Nucleus accumbens (tissue), 56 donors: ENCODE results near the gene BET1L.
"Not testable (repeated sequence)": the region's sequence is repeated elsewhere in the genome, so short reads cannot be mapped to it uniquely, and the experiment has no call there.

Experiments used
- DNase-seq, 56 donors: peaks; one replicate each; lab custom pipeline; 2025; lab: John Stamatoyannopoulos, UW

The BET1L gene

DNA sequence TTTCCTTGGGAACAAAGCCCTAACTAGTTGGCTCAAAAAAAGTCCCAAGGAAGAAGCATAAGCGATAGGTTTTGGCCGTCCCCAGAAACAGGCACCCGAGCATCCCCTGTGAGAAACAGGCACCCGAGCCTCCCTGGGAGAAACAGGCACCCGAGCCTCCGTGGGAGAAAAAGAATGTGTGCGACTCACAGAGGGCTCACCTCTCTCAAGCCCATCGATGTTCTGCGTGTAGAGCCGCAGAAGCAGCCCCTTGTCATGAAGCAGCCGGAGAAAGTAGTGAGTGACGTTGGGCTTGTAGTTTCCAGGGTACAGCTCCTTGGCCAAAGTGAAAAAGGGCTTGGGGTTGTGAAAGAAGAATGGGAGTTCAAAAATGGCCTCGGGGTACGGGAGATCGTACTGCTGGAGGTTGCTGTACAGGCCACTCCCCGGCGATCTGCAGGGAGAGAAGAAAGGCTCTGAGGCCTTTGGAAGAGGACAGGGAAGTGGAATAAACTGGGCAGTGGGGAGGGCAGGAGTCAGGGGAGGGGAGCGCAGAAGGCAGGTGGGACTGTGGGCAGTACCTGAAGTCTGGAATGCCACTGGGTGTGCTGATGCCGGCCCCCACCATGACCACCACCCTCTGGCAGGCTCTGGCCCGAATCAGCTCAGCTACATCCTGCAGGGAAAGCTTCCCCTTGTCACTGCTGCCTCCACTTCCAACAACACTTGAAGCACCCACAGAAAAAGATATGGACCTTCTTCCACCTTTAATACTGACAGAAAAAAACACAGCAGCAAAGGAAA lies 25.8 kb upstream of the BET1L start:
- DNase-seq = no peak

DNA sequence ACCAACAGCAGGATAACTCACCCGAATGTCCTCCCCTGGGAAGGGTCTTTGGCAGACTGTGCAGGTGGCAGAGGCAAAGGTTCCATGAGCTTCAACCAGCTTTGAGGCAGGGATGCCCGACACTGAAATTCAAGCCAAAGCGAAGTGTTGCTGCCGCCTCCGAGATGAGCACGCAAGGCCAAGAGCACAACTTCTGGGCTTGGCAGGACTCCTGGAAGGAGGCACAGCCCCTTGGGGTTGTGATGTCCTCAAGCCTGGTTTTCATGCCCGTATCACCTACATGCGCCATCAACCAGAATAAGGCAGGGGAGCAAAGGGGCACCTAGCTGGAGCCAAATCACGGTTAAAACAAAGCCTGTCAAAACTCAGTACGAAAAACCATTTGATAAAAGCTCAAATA lies 23.2 kb upstream of the BET1L start:
- DNase-seq = no peak

DNA sequence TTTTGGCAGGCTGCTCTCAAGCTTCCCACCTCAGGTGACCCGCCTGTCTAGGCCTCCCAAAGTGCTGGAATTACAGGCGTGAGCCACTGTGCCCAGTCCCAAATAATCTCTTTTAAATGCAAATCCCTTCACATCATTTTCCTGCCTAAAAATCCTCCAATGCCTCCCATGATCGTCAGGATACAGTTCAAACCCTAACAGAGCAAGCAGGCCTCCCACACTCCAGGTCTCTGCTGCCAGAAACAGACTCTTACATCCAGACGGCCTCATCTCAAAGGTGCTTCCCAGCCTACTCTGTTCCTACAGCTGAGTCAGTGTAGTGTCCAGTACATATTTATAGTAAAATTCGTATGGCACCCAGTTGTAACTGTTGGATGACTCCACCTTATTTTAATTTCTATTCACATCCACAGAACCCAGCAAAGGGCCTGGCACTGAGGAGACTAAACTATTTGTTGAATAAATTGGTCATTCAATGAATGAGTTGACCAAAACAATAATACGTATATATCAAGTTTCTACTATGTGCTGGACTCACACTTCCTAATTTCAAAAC lies 20.7 kb upstream of the BET1L start:
- no peak for DNase-seq

DNA sequence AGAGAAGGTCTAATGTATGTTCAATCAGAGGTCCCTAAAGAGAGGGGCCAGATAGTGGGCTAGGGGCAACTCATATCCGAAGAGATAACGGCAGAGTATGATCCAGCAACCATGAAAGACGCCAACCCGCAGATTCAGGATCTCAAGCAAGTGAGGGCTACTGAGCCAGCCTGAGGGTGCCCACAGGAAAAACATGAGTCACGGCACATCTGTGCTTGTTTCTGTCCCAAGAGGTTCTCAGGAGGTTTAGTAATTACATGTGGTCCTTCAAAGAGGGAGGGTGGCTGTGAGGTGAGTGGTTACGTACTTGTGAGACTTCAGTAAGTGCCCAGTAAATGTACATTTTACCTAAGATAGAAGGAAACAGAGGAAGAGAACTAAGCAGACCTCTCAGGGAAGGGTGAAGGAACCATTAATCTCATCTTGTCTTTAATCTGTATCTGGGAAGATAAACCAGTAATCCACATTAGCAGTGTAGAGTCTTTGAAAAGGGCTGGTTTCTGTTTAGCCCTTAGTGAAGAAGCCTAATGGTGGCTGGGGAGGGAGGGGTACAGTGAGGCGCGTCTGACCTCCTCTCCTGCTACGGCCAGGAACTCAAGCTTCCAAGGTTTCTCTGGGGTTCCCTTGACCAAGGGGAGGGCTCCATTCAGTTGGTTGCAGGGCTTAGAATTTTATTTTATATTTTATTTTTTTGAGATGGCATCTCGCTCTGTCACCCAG lies 18.7 kb upstream of the BET1L start:
- DNase-seq = no peak

DNA sequence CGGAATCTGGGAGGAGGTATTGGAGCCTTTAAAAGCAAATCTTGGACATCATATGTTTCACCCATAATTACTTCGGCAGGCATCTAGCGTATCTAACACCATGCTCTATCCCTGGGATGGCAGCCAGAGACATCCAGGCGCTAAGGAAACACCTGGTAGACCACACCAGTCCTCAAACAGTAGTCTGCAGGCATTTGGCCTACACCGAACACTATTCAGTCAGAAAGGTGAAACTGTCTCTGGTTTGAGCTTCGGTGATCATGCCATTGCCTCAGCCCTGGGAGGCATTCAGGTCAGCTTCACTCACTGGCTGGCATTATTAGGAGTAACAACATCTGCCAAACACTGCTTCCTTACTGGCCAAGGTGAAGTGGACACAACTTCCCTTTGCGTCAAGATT lies 17.2 kb upstream of the BET1L start:
- no peak for DNase-seq

DNA sequence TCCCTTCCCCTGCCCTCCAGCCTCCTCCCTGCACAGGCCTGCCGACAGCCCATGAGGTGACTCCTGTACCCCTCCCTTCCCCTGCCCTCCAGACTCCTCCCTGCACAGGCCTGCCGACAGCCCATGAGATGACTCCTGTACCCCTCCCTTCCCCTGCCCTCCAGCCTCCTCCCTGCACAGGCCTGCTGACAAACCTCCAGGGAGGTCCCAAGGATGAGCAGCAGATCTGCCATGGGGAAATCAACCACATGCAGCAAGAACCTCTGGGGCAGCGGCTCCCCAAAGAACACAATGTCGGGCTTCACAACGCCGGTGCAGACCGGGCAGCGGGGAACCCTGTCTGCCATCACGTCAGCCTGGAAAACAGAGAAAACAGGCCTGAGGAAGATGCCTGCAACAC lies 16.7 kb upstream of the BET1L start:
- DNase-seq = no peak

DNA sequence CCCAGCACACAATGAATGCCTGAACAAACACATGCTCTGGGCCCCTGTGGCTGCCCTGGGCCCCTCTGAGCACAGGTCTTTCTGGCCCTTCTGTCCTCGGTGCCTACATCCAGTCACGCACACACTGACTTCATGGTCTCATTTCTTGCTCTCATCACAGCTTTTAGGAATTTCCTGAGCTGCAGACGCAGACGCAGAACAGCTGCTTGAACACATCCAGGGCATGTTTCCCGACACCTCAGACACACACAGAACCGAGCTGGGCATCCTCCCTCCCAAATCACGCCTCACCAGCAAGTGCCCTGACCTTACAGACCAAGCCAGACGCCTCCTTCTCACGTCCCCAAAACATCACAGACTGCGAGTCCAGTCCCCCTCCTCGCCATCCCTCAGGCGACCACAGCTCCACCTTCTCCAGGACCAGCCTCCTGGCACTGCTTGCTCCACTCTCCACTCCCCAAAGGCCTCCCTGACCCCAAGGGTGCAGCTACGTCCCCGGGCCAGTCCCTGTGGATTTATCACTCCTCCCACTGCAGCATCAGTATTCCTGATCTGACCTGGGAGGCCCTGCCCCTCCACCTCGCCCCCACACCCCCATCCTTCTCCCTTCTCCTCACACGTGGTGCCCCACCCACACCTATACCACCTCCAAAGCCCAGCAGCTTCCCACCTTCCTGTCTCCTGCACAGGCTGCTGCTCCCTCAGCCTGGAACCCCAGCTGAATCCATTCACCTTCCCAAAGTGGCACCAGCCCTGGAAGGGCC lies 16.0 kb upstream of the BET1L start:
- peak in 5 of 56 donors; percentile 12 to 34 (median 15) for DNase-seq

DNA sequence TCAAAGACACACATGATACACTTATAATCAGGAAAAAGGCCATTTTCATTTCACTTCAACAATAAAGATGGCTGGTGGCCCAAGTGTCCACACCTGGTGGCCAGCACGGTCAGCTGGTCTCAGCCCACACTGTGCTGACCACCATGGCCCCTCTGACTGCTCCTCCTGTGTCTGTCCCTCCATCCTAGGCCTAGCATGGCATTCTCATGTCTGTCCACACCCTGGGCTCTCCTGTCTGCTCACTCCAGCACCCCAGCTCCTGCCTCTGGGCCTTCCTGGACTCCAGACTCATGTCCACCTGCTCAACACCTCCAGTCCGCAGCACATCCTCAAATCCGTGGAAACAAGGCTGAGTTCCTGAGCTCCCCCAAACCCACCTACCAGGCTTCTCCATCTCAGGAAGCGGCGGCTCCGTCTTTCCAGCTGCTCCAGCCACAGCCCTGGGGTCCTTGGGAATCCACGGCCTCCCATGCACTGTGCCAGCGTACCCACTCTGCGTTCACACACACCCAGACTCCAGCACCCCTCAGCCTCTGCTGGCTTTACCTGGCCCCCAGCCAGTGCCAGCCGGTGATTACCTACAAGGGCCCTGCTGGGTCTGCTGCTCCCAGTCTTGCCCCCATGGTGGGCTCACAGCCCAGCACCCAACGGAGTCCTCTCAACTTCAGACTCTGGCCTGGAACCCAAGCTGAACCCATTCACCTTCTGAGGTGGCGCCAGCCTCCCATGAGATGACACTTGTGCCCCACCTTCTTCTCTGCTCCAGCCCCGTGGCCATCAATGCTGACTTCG lies 15.0 kb upstream of the BET1L start:
- DNase-seq = no peak

DNA sequence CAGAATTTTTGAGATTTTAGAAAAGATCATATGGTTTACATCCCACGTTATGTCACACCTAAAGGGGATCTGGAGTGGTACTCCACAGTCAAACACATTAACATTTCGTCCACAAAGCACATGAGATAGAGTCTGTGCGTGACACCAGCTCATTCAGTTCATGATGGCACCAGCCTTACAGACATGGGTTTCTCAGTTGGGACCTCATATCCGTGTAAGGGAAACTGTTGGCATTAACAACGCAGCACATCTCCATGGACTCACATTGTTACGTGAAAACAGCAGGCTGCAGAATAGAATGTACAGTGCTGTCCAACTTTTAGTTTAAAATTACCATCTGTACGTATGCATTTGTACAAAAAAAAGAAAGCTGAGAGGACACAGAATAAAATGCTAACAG lies 14.3 kb upstream of the BET1L start:
- no peak for DNase-seq

DNA sequence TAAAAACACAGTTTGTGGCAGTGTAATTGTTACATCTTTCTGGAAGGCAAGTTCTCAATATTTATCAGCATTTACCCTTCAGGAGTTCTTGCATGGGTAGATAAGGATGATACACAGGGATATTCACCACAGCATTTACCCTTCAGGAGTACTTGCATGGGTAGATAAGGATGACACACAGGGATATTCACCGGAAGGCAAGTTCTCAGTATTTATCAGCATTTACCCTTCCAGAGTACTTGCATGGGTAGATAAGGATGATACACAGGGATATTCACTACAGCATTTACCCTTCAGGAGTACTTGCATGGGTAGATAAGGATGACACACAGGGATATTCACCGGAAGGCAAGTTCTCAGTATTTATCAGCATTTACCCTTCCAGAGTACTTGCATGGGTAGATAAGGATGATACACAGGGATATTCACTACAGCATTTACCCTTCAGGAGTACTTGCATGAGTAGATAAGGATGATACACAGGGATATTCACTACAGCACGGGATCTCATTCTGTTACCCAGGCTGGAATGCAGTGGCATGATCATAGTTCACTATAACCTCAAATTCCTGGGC lies 13.5 kb upstream of the BET1L start:
- not testable (repeated sequence) for DNase-seq

DNA sequence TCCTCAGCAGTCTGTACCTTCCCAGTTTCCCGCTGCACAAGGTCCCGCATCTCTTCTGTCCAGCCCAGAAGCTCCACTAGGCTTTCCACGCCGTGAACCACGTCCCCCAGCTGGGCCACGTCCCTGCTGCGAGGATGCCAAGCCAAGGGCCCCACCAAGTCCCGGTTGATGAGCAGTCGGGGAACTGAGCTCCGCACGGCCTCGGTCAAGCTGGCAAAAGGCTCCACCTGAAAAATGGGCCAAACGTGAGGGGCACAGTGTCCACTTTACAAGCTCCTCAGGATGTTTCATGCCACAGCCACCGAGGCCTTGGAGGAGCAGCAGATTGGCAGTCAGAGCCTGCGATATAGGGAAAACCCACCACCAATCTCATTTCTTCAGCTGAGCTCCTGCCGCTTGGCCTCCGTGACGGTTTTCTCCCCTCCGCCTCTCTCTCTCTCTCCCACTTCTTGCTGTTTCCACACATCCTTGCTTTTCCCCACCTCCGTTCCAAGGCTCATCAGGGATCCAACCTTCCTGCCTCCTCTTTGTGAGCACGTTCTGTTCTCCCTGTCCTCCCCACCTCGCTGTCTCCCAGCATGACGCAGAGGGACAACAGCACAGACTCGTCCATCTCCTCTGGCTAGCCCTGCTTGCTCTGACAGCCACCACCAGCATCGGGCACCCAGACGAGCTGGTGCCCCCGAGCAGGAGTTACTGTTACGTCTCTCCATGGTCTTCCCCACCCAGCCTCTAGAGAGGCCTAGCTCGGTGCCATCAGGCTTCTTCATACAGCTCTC lies 11.8 kb upstream of the BET1L start:
- no peak for DNase-seq

DNA sequence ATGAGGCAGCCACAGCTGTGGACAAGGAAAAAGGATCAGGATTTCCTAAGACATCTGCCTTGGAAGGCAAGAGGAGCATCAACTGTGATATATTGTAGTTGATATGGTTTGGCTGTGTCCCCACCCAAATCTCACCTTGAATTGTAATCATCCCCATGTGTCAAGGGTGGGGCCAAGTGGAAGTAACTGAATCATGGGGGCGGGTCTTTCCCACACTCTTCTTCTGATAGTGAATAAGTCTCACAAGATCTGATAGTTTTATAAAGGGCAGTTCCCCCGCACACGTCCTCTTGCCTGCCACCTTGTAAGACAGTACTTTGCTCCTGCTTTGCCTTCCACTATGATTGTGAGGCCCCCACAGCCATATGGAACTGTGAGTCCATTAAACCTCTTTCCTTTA lies 10.5 kb upstream of the BET1L start:
- no peak for DNase-seq

DNA sequence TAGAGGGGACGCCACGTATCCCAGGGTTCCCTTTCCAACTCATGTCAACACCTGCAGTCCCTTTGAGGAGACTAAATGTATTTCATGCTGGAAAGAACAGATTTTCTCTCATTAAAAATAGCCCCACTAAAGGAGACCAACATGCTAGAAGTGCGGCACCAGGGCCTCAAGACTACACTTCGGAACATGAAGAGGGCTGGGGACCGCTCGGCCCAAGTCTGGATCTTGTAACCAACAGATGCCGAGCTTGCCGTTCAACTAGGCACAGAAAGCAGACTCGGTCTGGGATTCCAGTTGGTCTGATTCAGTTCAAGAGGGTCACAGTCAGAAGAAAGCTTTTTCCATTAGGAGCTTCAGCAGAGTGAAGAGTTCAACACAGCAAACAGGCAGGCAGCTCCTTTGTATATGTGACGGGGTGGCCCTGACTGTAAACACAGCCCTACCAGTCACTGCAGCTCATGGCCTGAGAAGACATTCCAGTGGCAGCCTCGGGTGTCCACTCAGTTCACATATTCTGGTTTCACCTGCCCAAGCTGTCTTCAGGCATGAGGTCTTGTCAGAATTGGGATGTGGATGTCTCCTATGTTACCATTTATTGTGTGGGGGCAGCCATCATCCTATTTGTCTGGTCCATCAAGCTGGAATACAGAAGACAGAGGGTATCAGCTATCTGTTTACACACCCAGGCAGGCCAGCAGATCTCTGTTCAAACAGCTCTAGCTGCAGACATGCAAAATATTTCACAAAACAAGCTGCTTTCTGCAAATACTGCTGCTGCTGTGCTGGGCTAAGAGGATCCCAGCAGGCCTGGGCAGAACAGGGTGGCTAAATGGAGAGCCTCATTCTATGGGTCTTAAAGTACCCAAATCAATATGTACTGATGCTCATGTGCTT lies 9.1 kb upstream of the BET1L start:
- DNase-seq = no peak

DNA sequence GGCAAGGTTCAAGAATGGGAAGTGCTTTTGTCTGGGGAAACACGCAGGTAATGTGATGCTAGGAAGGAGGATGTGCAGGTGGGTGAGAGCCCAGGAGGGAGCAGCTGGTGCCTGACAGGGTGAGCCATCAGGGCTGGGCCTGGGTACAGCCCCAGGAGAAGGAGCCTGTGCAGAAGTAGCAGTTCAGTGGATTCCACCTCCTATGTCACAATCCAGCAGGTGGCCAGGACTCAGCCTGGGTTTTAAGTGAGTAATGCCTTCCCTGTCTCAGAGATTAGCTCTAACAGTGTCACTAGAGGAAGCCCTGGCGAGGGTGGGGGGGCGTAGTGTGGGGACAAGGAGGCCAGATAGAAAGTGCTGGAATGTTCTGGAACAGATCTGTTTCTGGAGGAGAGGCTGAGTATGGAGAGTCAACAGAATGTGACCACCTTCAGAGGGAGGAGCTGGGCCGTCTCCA lies 8.4 kb upstream of the BET1L start:
- peak in 1 of 56 donors; percentile 18 for DNase-seq

DNA sequence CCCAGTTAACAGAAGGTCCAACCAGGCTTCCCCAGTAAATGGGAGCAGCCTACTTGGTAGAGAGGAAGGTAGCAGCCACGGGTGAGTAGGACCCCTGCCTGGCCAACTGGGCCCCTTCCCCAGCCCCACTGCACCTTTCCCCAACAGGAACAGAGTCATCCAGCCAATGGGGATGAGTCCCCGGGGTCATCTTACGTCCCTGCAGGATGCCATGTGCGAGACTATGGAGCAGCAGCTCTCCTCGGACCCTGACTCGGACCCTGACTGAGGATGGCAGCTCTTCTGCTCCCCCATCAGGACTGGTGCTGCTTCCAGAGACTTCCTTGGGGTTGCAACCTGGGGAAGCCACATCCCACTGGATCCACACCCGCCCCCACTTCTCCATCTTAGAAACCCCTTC lies 6.9 kb upstream of the BET1L start:
- no peak for DNase-seq

DNA sequence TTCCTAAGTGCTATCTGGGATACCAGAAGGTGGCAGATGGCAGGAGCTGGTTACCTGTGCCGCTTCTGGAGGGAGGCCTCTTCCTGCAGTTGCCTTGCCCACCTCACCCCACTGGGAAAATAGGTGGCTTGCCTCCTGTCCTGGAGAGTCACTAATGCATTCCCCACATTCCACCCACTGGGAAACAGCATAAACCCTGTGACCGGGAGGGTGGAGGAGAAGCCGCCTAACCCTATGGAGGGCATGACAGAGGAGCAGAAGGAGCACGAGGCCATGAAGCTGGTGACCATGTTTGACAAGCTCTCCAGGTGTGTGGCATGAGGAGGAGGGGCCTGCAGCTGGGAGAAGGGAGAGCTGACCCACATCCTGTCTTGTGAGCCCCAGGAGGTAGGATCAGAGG lies 5.9 kb upstream of the BET1L start:
- DNase-seq = no peak

DNA sequence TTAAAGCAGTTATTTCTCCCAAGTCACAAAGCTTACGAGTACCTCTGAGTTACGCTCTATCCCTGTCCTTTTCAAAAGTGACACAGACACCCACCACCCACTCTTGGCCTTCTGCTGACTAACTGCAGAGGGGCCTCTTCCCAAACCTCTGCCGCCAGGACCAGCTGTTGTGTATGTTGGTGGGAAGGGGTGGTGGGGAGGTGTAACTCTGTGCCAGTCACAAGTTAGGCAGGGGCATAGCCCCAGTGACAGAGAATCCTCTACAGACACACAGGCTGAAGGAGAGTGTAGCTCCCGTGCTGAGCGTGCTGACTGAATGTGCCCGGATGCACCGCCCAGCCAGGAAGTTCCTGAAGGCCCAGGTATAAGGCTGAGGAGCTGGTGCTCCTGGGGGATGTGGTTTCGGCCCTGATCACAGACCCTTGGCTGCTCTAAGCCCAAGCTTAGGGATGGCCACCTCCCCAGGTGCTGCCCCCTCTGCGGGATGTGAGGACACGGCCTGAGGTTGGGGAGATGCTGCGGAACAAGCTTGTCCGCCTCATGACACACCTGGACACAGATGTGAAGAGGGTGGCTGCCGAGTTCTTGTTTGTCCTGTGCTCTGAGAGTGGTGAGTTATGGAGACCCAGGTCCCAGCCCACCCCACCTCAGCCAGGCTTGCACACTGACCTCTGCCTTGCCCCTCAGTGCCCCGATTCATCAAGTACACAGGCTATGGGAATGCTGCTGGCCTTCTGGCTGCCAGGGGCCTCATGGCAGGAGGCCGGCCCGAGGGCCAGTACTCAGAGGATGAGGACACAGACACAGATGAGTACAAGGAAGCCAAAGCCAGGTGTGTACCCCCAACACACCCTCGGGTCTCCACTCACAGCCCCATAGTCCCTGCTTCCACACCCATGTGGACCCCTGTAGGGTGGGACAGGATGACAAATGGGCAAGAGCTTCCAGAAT lies 5.2 kb upstream of the BET1L start:
- DNase-seq = no peak
